Aorta (tissue), 5 donors: ENCODE measurements around the gene P2RX3. TPM values are rescaled to one million over a fixed set of nuclear protein-coding genes. Genes with fewer than 3 reads are reported as not detected.
"Not testable (repeated sequence)": the region's sequence is repeated elsewhere in the genome, so short reads cannot be mapped to it uniquely, and the experiment has no call there.

Experiments
- ATAC-seq: fragments of 200-7000 bp; cut with Tn5 transposase; one replicate; pipeline ENCODE4 v1.9.1; 2022; ENCODE audit warnings: moderate library complexity; ENCODE audit not compliant: low FRiP score
- DNase-seq, 2 donors: peaks; one replicate each; pipeline ENCODE4 v3.0.0-alpha.2; 2020
- H3K27ac ChIP-seq, 2 donors: one replicate each; pipeline ENCODE4 v1.5.1; 2013; ENCODE audit warnings: low read length in 2 of 2, mild to moderate bottlenecking in 2 of 2, moderate library complexity in 2 of 2, control low read depth in 1 of 2, inconsistent platforms in 1 of 2, low read depth in 1 of 2
- H3K27me3 ChIP-seq, 2 donors: one replicate each; pipeline ENCODE4 v1.6.1; 2013; ENCODE audit warnings: control low read depth in 1 of 2, low read length in 1 of 2, mild to moderate bottlenecking in 1 of 2, moderate library complexity in 1 of 2; ENCODE audit not compliant: insufficient read depth in 2 of 2, control insufficient read depth in 1 of 2
- H3K36me3 ChIP-seq, 2 donors: one replicate each; pipeline ENCODE4 v1.6.1; 2013; ENCODE audit warnings: control low read depth in 1 of 2, low read length in 1 of 2, mild to moderate bottlenecking in 1 of 2; ENCODE audit not compliant: insufficient read depth in 2 of 2, control insufficient read depth in 1 of 2
- H3K4me1 ChIP-seq, 2 donors: one replicate each; pipeline ENCODE4 v1.6.1; 2013; ENCODE audit warnings: low read length in 2 of 2, control low read depth in 1 of 2, mild to moderate bottlenecking in 1 of 2, moderate library complexity in 1 of 2; ENCODE audit not compliant: insufficient read depth in 2 of 2, control insufficient read depth in 1 of 2
- H3K4me3 ChIP-seq, 2 donors: one replicate each; pipeline ENCODE4 v1.5.1; 2013; ENCODE audit warnings: low read length in 2 of 2, control low read depth in 1 of 2, mild to moderate bottlenecking in 1 of 2
- H3K9me3 ChIP-seq: one replicate; pipeline ENCODE4 v1.6.1; 2013; ENCODE audit warnings: mild to moderate bottlenecking, low read length; ENCODE audit not compliant: control insufficient read depth
- WGBS, 2 donors: extraction: QIAGEN DNeasy Blood & Tissue Kit; methylation state at CpG; one replicate each; pipeline ENCODE4 v1.1.7; 2013; 5-methylcytosine and 5-hydroxymethylcytosine counted together
- intact Hi-C, 2 donors: fragments of 100-400 bp; cut with DNase I; formaldehyde crosslinking; loops; one replicate each; pipeline versions ENCODE4 v1.14.2 to v1.15.0; 2022
- polyA plus RNA-seq, 2 donors: library from polyadenylated mRNA; stranded (reverse); fragments of 200-250 nt; gene quantifications; one replicate each; pipeline ENCODE4 v1.2.3, GENCODE V29; 2013
- total RNA-seq, 2 donors: library from RNA; stranded (reverse); fragmentation: NEBNext Ultra II Directional; extraction: Animal tissue kit (Norgen Biotek cat#: 25700); gene quantifications; one replicate each; pipeline ENCODE4 v1.2.1, GENCODE V29; 2021
- donor health status: healthy with polysubstance abuse.
- donor health status: Bipolar disorder and iron deficiency.
- donor health status: DM: no; HTN: no; CAD: no.
- donor health status: DM: no; HTN: no; CAD: no.
- donor health status: DM: yes; HTN: yes; CAD: no.

Gene P2RX3
- total and polyA plus RNA-seq, 4 donors = not detected

DNA sequence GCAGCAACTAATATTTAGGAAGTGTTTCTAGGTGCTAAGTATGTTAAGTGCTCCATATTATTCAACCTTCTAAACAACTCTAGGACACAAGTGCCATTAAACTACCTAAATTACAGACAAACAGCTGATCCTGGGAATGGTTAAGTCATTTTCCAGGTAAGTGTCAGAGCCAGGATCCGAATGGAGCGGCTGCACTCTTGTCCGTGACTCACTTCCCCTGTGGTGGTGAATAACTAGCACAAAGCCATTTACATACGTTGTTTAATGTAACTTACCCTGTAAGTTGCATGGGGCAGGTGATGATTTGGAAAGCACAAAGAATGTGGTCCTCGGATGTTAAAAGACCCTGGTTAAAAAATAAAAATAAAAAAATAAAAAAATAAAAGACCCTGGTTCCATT, 61.1 kb downstream of the P2RX3 start:
- ATAC-seq (no peak), DNase-seq (no peak)
- Histone ChIP-seq H3K4me1 (no peaks in the 10 kb centered on the region), H3K4me3 (no peak overlapping the region), H3K36me3 (no peaks in the 10 kb centered on the region), H3K9me3 (no peaks in the 10 kb centered on the region), H3K27me3 (no peaks in the 10 kb centered on the region), H3K27ac (no peak overlapping the region)
- 69 to 73% methylated on average over 5 of the region's 5 CpGs for WGBS, 2 donors
- intact Hi-C loops = no loop called here

DNA sequence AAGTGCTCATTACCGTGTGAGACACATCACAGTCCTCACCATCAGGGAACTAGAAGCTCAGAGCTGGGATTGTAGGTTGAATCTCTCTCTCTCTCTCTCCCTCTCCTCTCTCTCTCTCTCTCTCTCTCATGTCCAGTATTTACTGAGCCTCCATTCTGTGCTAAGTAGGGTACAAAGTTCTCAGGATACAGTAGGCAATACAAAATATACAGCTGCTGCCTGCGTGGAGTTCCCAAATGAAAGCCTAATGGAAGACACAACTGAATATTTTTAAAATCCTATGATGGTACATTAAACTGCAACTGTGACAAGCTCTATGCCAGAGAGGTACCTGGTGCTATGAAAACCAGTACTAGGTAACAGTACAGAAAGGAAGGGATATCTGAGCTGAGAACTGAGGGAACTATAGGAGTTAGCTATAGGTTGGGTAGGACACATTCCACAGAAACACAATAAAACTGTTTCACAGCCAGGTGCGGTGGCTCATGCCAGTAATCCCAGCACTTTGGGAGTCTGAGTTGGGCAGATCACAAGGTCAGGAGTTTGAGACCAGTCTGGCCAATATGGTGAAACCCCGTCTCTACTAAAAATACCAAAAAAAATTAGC, 61.9 kb downstream of the P2RX3 start:
- WGBS, 2 donors = 77 to 79% methylated on average over 4 of the region's 4 CpGs
- DNase-seq = no peak
- intact Hi-C loops = no loop called here

GRCh38 chr11:57402188-57403002, 64.2 kb downstream of the P2RX3 start:
- H3K36me3 ChIP-seq = peaks cover 0 to under 1% of the 10 kb centered on the region in 2 donors
- no peak overlapping the region for H3K27ac ChIP-seq
- no peaks in the 10 kb centered on the region for H3K27me3 ChIP-seq
- WGBS, 2 donors = 51 to 63% methylated on average over 6 of the region's 6 CpGs
- no peaks in the 10 kb centered on the region for H3K9me3 ChIP-seq
- no peaks in the 10 kb centered on the region for H3K4me1 ChIP-seq
- ATAC-seq = no peak
- intact Hi-C loops = no loop called here
- DNase-seq = no peak
- no peak overlapping the region for H3K4me3 ChIP-seq

More for the DNA sequence above, 61.9 kb downstream of the P2RX3 start:
- Histone ChIP-seq H3K27ac (no peak overlapping the region), H3K4me3 (no peak overlapping the region), H3K27me3 (no peaks in the 10 kb centered on the region), H3K4me1 (no peaks in the 10 kb centered on the region), H3K9me3 (no peaks in the 10 kb centered on the region), H3K36me3 (no peaks in the 10 kb centered on the region)
- ATAC-seq = no peak

- intact Hi-C loops, H3K9me3 ChIP-seq, H3K4me1 ChIP-seq, DNase-seq, H3K27ac ChIP-seq, H3K27me3 ChIP-seq, H3K4me3 ChIP-seq, H3K36me3 ChIP-seq, ATAC-seq: not testable (repeated sequence)
- WGBS, 2 donors = 78 to 83% methylated on average over 6 of the region's 6 CpGs
These were observed 65.0 kb downstream of the P2RX3 start for GRCh38 chr11:57403003-57403801.

DNA sequence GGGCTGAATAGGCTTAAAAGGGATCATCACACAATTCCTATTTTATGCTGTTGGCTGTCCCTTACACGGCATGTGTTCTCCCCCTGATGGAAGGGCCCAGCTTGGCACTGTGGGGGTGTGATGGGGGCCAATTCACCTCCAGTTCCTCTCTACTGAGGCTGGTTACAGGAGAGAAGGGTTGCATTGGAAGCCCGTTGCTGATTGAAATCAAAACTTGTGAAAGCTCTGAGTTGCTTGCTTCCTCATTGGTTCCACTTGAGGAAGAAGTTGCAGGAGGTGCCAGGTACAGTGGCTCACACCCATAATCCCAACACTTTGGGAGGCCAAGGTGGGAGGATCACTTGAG, 65.6 kb downstream of the P2RX3 start:
- intact Hi-C loops = no loop called here
- ATAC-seq = no peak
- DNase-seq = no peak
- Histone ChIP-seq H3K27me3 (no peaks in the 10 kb centered on the region), H3K36me3 (peaks cover 4% of the 10 kb centered on the region in 2 donors), H3K4me1 (no peaks in the 10 kb centered on the region), H3K27ac (no peak overlapping the region), H3K4me3 (no peak overlapping the region), H3K9me3 (no peaks in the 10 kb centered on the region)
- 89 to 98% methylated on average over 2 of the region's 2 CpGs for WGBS, 2 donors

GRCh38 chr11:57405271-57405860, 67.2 kb downstream of the P2RX3 start:
- H3K4me3 ChIP-seq = no peak overlapping the region
- intact Hi-C loops = no loop called here
- DNase-seq (no peak), ATAC-seq (peak; percentile 20)
- no peaks in the 10 kb centered on the region for H3K4me1 ChIP-seq
- peaks cover 8 to 14% of the 10 kb centered on the region in 2 donors for H3K36me3 ChIP-seq
- WGBS, 2 donors = 78 to 79% methylated on average over 4 of the region's 4 CpGs
- no peaks in the 10 kb centered on the region for H3K27me3 ChIP-seq
- H3K27ac ChIP-seq = no peak overlapping the region
- H3K9me3 ChIP-seq = no peaks in the 10 kb centered on the region

DNA sequence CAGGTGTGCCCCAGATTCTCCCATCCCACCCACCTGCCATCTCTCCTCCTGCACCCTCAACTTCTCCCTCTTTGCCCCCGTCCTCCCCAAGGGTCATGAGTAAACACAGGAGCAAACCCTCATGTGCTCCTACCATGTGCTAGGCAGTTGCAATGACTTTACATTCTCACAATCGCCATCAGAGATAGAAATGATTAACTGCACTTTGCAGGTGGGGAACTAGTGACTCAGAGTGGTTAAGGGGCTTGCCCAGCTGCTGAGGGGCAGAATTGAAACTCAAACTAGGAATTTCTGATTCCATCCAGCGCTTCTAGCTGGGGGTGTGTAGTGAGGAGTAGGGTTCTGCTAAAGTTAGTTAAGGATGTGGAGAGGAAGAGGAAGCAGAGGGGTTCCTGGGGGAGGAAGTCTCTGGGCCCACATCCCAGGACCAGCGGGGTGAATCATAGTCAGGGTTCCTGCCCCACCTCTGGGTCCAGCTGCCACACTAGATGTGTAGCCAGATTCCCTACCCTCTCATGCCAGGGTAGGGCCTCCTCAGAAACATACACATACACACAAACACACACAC, 68.3 kb downstream of the P2RX3 start:
- ATAC-seq (peak; percentile 53), DNase-seq (peak in 1 of 2 donors; percentile 55)
- Histone ChIP-seq H3K4me3 (no peak overlapping the region), H3K9me3 (no peaks in the 10 kb centered on the region), H3K4me1 (no peaks in the 10 kb centered on the region), H3K27me3 (no peaks in the 10 kb centered on the region), H3K36me3 (peaks cover 8 to 14% of the 10 kb centered on the region in 2 donors), H3K27ac (no peak overlapping the region)
- WGBS, 2 donors = 81 to 83% methylated on average over 4 of the region's 4 CpGs
- intact Hi-C loops = no loop called here
